Mesenteric fat pad (tissue), 1 donor: ENCODE data around the gene RUNX3. TPM values are rescaled to one million over a fixed set of nuclear protein-coding genes. Genes with fewer than 3 reads are reported as not detected.
"Not testable (repeated sequence)": the region's sequence is repeated elsewhere in the genome, so short reads cannot be mapped to it uniquely, and the experiment has no call there.

Source experiments
- DNase-seq: peaks from one replicate; pipeline ENCODE4 v3.0.0-alpha.2; 2020; ENCODE audit warnings: low spot score
- total RNA-seq: library from RNA; stranded (reverse); fragmentation: NEBNext Ultra II Directional; extraction: Animal tissue kit (Norgen Biotek cat#: 25700); gene quantifications from one replicate; pipeline ENCODE4 v1.2.1, GENCODE V29; 2021
- donor health status: DM: yes; HTN: yes; CAD: no.

The RUNX3 gene
- total RNA-seq, 1 donor from 2014 or later = 3.4 TPM

- DNase-seq = peak; percentile 47
Measured at GRCh38 chr1:24903011-24903461, 27.0 kb downstream of the RUNX3 start.

- DNase-seq = peak; percentile 79
Measured at GRCh38 chr1:24902471-24902891, 27.6 kb downstream of the RUNX3 start.

- DNase-seq = peak; percentile 85
Measured at GRCh38 chr1:24901791-24902470, 28.1 kb downstream of the RUNX3 start.

- DNase-seq = peak; percentile 45
Measured at GRCh38 chr1:24900985-24901781, 28.9 kb downstream of the RUNX3 start.

- peak; percentile 77 for DNase-seq
Measured at GRCh38 chr1:24900486-24900849, 29.6 kb downstream of the RUNX3 start.

GRCh38 chr1:24899581-24900485 lies 30.2 kb downstream of the RUNX3 start:
- peak; percentile 72 for DNase-seq

- DNase-seq = peak; percentile 80
Measured at GRCh38 chr1:24898909-24899439, 31.1 kb downstream of the RUNX3 start.

- peak; percentile 87 for DNase-seq
Measured at GRCh38 chr1:24898152-24898908, 31.7 kb downstream of the RUNX3 start.

- DNase-seq = peak; percentile 67
Measured at GRCh38 chr1:24897263-24898151, 32.6 kb downstream of the RUNX3 start.

- peak; percentile 85 for DNase-seq
Measured at GRCh38 chr1:24896596-24897262, 33.3 kb downstream of the RUNX3 start.

- DNase-seq = peak; percentile 78
Measured at GRCh38 chr1:24896176-24896575, 33.9 kb downstream of the RUNX3 start.

- DNase-seq = peak; percentile 60
Measured at GRCh38 chr1:24895511-24895910, 34.6 kb downstream of the RUNX3 start.

GRCh38 chr1:24894002-24894401 lies 36.1 kb downstream of the RUNX3 start:
- DNase-seq = no peak

- DNase-seq = peak; percentile 33
Measured at GRCh38 chr1:24893431-24893830, 36.6 kb downstream of the RUNX3 start.

GRCh38 chr1:24892188-24893153 lies 37.6 kb downstream of the RUNX3 start:
- peak; percentile 45 for DNase-seq

- not testable (repeated sequence) for DNase-seq
Measured at GRCh38 chr1:24891367-24891766, 38.7 kb downstream of the RUNX3 start.

- DNase-seq = peak; percentile 47
Measured at GRCh38 chr1:24890887-24891286, 39.2 kb downstream of the RUNX3 start.
